Endothelial cell of umbilical vein (primary cell): ENCODE measurements around the gene CABLES1.

Experiments used
- CTCF ChIP-seq, 2 donors: IDR thresholded peaks; 1 replicate in 1 of 2; 2 replicates in 1 of 2; pipeline ENCODE4 v1.5.1; 2011; ENCODE audit warnings: low read length in 2 of 2, mild to moderate bottlenecking in 2 of 2, moderate library complexity in 2 of 2, control low read depth in 1 of 2, inconsistent platforms in 1 of 2, low read depth in 1 of 2; ENCODE audit not compliant: insufficient read depth in 1 of 2; ENCODE audit errors: extremely low read depth in 1 of 2
- EZH2 ChIP-seq: IDR thresholded peaks from 2 replicates; pipeline ENCODE4 v1.6.1; 2012; ENCODE audit warnings: borderline replicate concordance, low read depth, mild to moderate bottlenecking, moderate library complexity, low read length, inconsistent platforms; ENCODE audit not compliant: severe bottlenecking
- JUN ChIP-seq: IDR thresholded peaks from 2 replicates; pipeline ENCODE4 v1.6.1; 2011; ENCODE audit warnings: borderline replicate concordance, low read depth; ENCODE audit not compliant: insufficient read length, insufficient read depth
- MAX ChIP-seq: IDR thresholded peaks from 2 replicates; pipeline ENCODE4 v1.6.1; 2011; ENCODE audit not compliant: insufficient read depth, insufficient read length
- MYC ChIP-seq: IDR thresholded peaks from one replicate; pipeline ENCODE4 v1.6.1; 2011; ENCODE audit warnings: mild to moderate bottlenecking, low read depth, low read length
- POLR2A ChIP-seq: IDR thresholded peaks from 2 replicates; pipeline ENCODE4 v1.6.1; 2012; ENCODE audit warnings: low read depth, mild to moderate bottlenecking, control low read depth, low read length
- POLR2AphosphoS5 ChIP-seq: IDR thresholded peaks from 2 replicates; pipeline ENCODE4 v1.6.1; 2012; ENCODE audit warnings: low read depth, mild to moderate bottlenecking, control low read depth, low read length, moderate library complexity; ENCODE audit not compliant: insufficient read depth

- no peak for TF ChIP-seq CTCF (IDR thresholded peaks at IDR 0.05; ENCODE audit: extremely low read depth in 1 of 2, insufficient read depth in 1 of 2, low read depth in 1 of 2, low read length in 2 of 2)
- TF ChIP-seq POLR2A = no peak
- TF ChIP-seq POLR2AphosphoS5 = no peak
- no peak for TF ChIP-seq MYC
- TF ChIP-seq EZH2 = no peak
- TF ChIP-seq MAX = no peak
- no peak for TF ChIP-seq JUN
These were observed 34.4 kb downstream of the CABLES1 start for GRCh38 chr18:23169673-23170044.
